IMR-90 (cell line): ENCODE measurements around the gene SHE.

ENCODE experiments used
- BHLHE40 ChIP-seq: fragments of 150-350 bp; IDR thresholded peaks from 2 replicates; pipeline ENCODE4 v1.6.1; 2016; ENCODE audit warnings: mild to moderate bottlenecking, low read depth, low read length
- CEBPB ChIP-seq: IDR thresholded peaks from 2 replicates; pipeline ENCODE4 v1.6.1; 2012; ENCODE audit warnings: low read depth, low read length, improper control_type of control experiment
- CHD1 ChIP-seq: IDR thresholded peaks from 2 replicates; pipeline ENCODE4 v1.6.1; 2012; ENCODE audit warnings: low read depth, low read length, improper control_type of control experiment
- FOS ChIP-seq: fragments of 150-350 bp; IDR thresholded peaks from 2 replicates; pipeline ENCODE4 v1.6.1; 2016; ENCODE audit warnings: low read depth, low read length
- MXI1 ChIP-seq: IDR thresholded peaks from 2 replicates; pipeline ENCODE4 v1.6.1; 2012; ENCODE audit warnings: low read depth, mild to moderate bottlenecking, low read length, moderate library complexity, borderline replicate concordance
- POLR2A ChIP-seq: IDR thresholded peaks from 2 replicates; pipeline ENCODE4 v1.6.1; 2012; ENCODE audit warnings: mild to moderate bottlenecking, low read depth, low read length
- RFX5 ChIP-seq: IDR thresholded peaks from 2 replicates; pipeline ENCODE4 v1.8.0; 2012; ENCODE audit warnings: low read depth, mild to moderate bottlenecking, low read length, moderate library complexity
- TF ChIP-seq, protein P1 (sequence below): fragments of 150-350 bp; IDR thresholded peaks from 2 replicates; pipeline ENCODE4 v1.6.1; 2016; ENCODE audit warnings: low read depth, mild to moderate bottlenecking, low read length, moderate library complexity, borderline replicate concordance
- TF ChIP-seq, protein P2 (sequence below): conservative IDR thresholded peaks from 2 replicates; pipeline ENCODE4 v1.5.1; 2012; ENCODE audit warnings: mild to moderate bottlenecking, low read depth, low read length, improper control_type of control experiment

DNA sequence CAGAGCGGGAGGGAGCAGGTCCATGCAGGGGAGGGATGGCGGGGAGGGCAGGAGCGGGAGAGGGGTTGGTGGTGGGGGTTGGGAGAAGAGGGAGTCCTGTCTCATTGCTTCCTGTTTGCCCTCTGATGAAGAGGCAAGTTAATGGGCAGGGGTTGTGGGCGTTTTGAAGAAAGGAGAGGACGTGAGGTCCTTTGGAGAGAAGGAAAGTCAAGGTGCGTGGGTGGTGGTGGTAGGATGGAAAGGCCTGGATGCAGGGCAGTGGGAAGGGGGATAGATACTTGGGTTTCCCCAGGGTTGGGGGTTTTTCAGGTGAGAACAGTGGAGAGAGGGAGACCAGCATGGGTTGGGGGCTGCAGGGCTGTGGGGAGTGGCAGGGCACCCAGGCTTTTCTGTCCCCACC lies 39.0 kb upstream of the SHE start:
- TF ChIP-seq, protein P1, sequence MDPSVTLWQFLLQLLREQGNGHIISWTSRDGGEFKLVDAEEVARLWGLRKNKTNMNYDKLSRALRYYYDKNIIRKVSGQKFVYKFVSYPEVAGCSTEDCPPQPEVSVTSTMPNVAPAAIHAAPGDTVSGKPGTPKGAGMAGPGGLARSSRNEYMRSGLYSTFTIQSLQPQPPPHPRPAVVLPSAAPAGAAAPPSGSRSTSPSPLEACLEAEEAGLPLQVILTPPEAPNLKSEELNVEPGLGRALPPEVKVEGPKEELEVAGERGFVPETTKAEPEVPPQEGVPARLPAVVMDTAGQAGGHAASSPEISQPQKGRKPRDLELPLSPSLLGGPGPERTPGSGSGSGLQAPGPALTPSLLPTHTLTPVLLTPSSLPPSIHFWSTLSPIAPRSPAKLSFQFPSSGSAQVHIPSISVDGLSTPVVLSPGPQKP: no peak
- TF ChIP-seq, protein P2, sequence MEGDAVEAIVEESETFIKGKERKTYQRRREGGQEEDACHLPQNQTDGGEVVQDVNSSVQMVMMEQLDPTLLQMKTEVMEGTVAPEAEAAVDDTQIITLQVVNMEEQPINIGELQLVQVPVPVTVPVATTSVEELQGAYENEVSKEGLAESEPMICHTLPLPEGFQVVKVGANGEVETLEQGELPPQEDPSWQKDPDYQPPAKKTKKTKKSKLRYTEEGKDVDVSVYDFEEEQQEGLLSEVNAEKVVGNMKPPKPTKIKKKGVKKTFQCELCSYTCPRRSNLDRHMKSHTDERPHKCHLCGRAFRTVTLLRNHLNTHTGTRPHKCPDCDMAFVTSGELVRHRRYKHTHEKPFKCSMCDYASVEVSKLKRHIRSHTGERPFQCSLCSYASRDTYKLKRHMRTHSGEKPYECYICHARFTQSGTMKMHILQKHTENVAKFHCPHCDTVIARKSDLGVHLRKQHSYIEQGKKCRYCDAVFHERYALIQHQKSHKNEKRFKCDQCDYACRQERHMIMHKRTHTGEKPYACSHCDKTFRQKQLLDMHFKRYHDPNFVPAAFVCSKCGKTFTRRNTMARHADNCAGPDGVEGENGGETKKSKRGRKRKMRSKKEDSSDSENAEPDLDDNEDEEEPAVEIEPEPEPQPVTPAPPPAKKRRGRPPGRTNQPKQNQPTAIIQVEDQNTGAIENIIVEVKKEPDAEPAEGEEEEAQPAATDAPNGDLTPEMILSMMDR: no peak
- TF ChIP-seq POLR2A (no peak), CEBPB (no peak), MXI1 (no peak), CHD1 (no peak), FOS (no peak), RFX5 (no peak), BHLHE40 (no peak)
